ENCODE results near the gene ACYP1. TPM values are rescaled to one million over a fixed set of nuclear protein-coding genes. Genes with fewer than 3 reads are reported as not detected.

The ACYP1 gene
- total RNA-seq, 1 donor from 2014 or later: 35.9 TPM

GRCh38 chr14:75047506-75047905 is 16.3 kb downstream of the ACYP1 start:
- no peak for DNase-seq (ENCODE audit: low read depth, low spot score)
- Mint-ChIP-seq H3K9me3 (no peaks in the 10 kb centered on the region), H3K4me1 (peaks cover 34% of the 10 kb centered on the region), H3K27me3 (ENCODE audit: low read depth) (no peaks in the 10 kb centered on the region), H3K4me3 (no peak overlapping the region), H3K36me3 (ENCODE audit: low read depth) (peaks cover 28% of the 10 kb centered on the region), H3K27ac (ENCODE audit: unreplicated experiment) (no peak overlapping the region)
- TF ChIP-seq CTCF (conservative IDR thresholded peaks at IDR 0.05): no peak

GRCh38 chr14:75046899-75047298 is 16.9 kb downstream of the ACYP1 start:
- H3K9me3 Mint-ChIP-seq: no peaks in the 10 kb centered on the region
- no peak for DNase-seq (ENCODE audit: low read depth, low spot score)
- peaks cover 28% of the 10 kb centered on the region for H3K36me3 Mint-ChIP-seq (ENCODE audit: low read depth)
- H3K4me3 Mint-ChIP-seq: no peak overlapping the region
- TF ChIP-seq CTCF (conservative IDR thresholded peaks at IDR 0.05): no peak
- no peaks in the 10 kb centered on the region for H3K27me3 Mint-ChIP-seq (ENCODE audit: low read depth)
- H3K27ac Mint-ChIP-seq (ENCODE audit: unreplicated experiment): no peak overlapping the region
- peaks cover 40% of the 10 kb centered on the region for H3K4me1 Mint-ChIP-seq

- no peak overlapping the region for H3K4me3 Mint-ChIP-seq
- H3K36me3 Mint-ChIP-seq (ENCODE audit: low read depth): peaks cover 27% of the 10 kb centered on the region
- H3K9me3 Mint-ChIP-seq: no peaks in the 10 kb centered on the region
- peaks cover 38% of the 10 kb centered on the region for H3K4me1 Mint-ChIP-seq
- no peak overlapping the region for H3K27ac Mint-ChIP-seq (ENCODE audit: unreplicated experiment)
- DNase-seq (ENCODE audit: low read depth, low spot score): no peak
- no peak for TF ChIP-seq CTCF (conservative IDR thresholded peaks at IDR 0.05)
- H3K27me3 Mint-ChIP-seq (ENCODE audit: low read depth): no peaks in the 10 kb centered on the region
These were observed 17.5 kb downstream of the ACYP1 start for GRCh38 chr14:75046275-75046674.

GRCh38 chr14:75044752-75045151 is 19.1 kb downstream of the ACYP1 start:
- H3K36me3 Mint-ChIP-seq (ENCODE audit: low read depth): peaks cover 24% of the 10 kb centered on the region
- H3K4me3 Mint-ChIP-seq: no peak overlapping the region
- no peaks in the 10 kb centered on the region for H3K9me3 Mint-ChIP-seq
- no peak for DNase-seq (ENCODE audit: low read depth, low spot score)
- TF ChIP-seq CTCF (conservative IDR thresholded peaks at IDR 0.05): no peak
- no peak overlapping the region for H3K27ac Mint-ChIP-seq (ENCODE audit: unreplicated experiment)
- H3K4me1 Mint-ChIP-seq: peaks cover 29% of the 10 kb centered on the region
- H3K27me3 Mint-ChIP-seq (ENCODE audit: low read depth): no peaks in the 10 kb centered on the region

GRCh38 chr14:75044322-75044721 is 19.5 kb downstream of the ACYP1 start:
- H3K4me3 Mint-ChIP-seq: no peak overlapping the region
- no peak overlapping the region for H3K27ac Mint-ChIP-seq (ENCODE audit: unreplicated experiment)
- no peak for TF ChIP-seq CTCF (conservative IDR thresholded peaks at IDR 0.05)
- H3K36me3 Mint-ChIP-seq (ENCODE audit: low read depth): peaks cover 22% of the 10 kb centered on the region
- DNase-seq (ENCODE audit: low read depth, low spot score): no peak
- no peaks in the 10 kb centered on the region for H3K27me3 Mint-ChIP-seq (ENCODE audit: low read depth)
- no peaks in the 10 kb centered on the region for H3K9me3 Mint-ChIP-seq
- peaks cover 28% of the 10 kb centered on the region for H3K4me1 Mint-ChIP-seq

GRCh38 chr14:75042035-75042434 is 21.8 kb downstream of the ACYP1 start:
- Mint-ChIP-seq H3K36me3 (ENCODE audit: low read depth) (peaks cover 10% of the 10 kb centered on the region), H3K4me3 (no peak overlapping the region), H3K9me3 (no peaks in the 10 kb centered on the region), H3K27ac (ENCODE audit: unreplicated experiment) (no peak overlapping the region), H3K27me3 (ENCODE audit: low read depth) (no peaks in the 10 kb centered on the region), H3K4me1 (peaks cover 28% of the 10 kb centered on the region)
- TF ChIP-seq CTCF (conservative IDR thresholded peaks at IDR 0.05): no peak
- DNase-seq (ENCODE audit: low read depth, low spot score): no peak
